HepG2 (cell line): Measurements from ENCODE around the gene FAM200B.

Experiments used
- HMG20B ChIP-seq: conservative IDR thresholded peaks from 2 replicates; pipeline ENCODE4 v1.6.1; 2016; ENCODE audit warnings: missing genetic modification reagents, missing compliant biosample characterization
- PAWR ChIP-seq: sonication (generic); formaldehyde crosslinking; IDR thresholded peaks from 2 replicates; pipeline ENCODE4 v1.4.0; 2020; ENCODE audit warnings: missing genetic modification reagents, mild to moderate bottlenecking, borderline replicate concordance
- ZNF441 ChIP-seq: sonication (generic); formaldehyde crosslinking; IDR thresholded peaks from 2 replicates; pipeline ENCODE4 v1.7.0; 2021; ENCODE audit warnings: missing genetic modification reagents, borderline replicate concordance

GRCh38 chr4:15737255-15737654 is 55.6 kb downstream of the FAM200B start:
- no peak for TF ChIP-seq HMG20B (CRISPR knock-in tag)
- no peak for TF ChIP-seq ZNF441 (CRISPR knock-in tag)
- no peak for TF ChIP-seq PAWR (CRISPR knock-in tag)
